GM06990 (cell line): ENCODE measurements around the gene CSF2.

Experiments used
- DNase-seq: peaks from one replicate; pipeline ENCODE4 v3.0.0-alpha.2; 2011; ENCODE audit not compliant: insufficient read length; ENCODE audit errors: extremely low read depth
- H3K27me3 ChIP-seq: replicated peaks from 2 replicates; pipeline ENCODE4 v1.6.0; 2011; ENCODE audit warnings: low read length; ENCODE audit not compliant: control insufficient read depth, insufficient read depth
- H3K36me3 ChIP-seq: 2 replicates; pipeline ENCODE4 v1.5.1; 2011; ENCODE audit warnings: low read length; ENCODE audit not compliant: control insufficient read depth, insufficient read depth
- H3K4me3 ChIP-seq: replicated peaks from 2 replicates; pipeline ENCODE4 v1.5.1; 2011; ENCODE audit warnings: low read depth, mild to moderate bottlenecking, control low read depth, low read length
- TF ChIP-seq, protein P1 (sequence below): IDR thresholded peaks from 2 replicates; pipeline ENCODE4 v1.5.1; 2011; ENCODE audit warnings: low read length, control low read depth, mild to moderate bottlenecking, inconsistent platforms; ENCODE audit not compliant: insufficient read depth, poor library complexity, severe bottlenecking

CSF2 gene

DNA sequence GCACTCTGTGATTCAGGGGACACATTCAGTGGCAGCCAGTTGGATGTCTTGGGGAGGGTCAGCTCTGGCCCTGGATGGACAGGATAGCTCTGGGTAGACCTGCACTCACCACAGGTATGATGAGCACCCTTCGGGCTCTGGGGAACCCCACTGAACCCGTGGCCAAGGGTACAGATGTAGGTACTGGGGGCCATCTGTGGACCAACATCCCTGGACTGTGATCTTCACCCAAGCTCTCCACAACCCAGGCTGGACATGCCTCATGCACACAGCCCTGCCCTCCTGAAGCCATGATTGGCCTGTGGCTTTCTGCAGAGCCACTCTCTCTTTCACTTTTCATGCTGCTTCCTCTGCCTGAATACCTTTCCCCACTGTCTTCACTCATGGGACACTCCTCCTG is 46.6 kb upstream of the CSF2 start:
- DNase-seq, result no peak
- TF ChIP-seq, protein P1, sequence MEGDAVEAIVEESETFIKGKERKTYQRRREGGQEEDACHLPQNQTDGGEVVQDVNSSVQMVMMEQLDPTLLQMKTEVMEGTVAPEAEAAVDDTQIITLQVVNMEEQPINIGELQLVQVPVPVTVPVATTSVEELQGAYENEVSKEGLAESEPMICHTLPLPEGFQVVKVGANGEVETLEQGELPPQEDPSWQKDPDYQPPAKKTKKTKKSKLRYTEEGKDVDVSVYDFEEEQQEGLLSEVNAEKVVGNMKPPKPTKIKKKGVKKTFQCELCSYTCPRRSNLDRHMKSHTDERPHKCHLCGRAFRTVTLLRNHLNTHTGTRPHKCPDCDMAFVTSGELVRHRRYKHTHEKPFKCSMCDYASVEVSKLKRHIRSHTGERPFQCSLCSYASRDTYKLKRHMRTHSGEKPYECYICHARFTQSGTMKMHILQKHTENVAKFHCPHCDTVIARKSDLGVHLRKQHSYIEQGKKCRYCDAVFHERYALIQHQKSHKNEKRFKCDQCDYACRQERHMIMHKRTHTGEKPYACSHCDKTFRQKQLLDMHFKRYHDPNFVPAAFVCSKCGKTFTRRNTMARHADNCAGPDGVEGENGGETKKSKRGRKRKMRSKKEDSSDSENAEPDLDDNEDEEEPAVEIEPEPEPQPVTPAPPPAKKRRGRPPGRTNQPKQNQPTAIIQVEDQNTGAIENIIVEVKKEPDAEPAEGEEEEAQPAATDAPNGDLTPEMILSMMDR, result no peak
- Histone ChIP-seq H3K4me3 (no peak overlapping the region), H3K27me3 (peaks cover 5% of the 10 kb centered on the region), H3K36me3 (no peaks in the 10 kb centered on the region)

DNA sequence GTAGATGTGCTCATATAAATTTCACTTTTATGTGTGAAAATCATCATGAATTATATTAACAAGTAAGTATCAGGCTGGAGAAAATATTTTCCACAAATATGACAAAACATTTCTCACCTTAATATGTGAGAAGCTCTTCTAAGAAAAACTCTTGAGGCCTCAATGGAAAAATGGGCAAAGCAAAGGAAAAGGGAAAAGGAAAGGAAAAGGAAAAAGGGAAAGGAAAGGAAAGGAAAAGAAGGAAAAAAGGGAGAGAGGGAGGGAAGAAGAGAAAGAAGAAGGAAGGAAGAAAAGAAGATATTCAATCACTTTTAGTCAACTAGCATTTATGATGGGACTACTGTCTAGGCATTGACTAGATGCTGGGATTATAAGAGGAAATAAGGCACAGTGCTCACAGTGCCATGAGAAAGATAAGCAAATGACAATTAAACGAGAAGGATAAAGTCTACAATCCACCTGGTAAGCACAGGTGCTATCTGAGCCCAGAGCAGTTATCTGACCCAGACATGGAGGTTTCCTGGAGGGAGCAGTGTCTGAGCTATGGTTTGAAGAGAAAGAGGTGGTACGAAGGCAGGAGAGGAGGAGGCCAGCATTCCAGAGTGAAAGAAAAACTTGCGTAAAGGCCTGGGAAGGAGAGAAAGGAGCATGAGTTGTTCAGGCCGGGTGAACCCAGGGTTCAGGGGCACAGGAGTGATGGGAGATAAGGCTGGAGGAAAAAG is 43.8 kb upstream of the CSF2 start:
- Histone ChIP-seq H3K4me3 (no peak overlapping the region), H3K27me3 (no peaks in the 10 kb centered on the region; the same call in 1 of the 2 replicates), H3K36me3 (no peaks in the 10 kb centered on the region)
- DNase-seq, result no peak
- TF ChIP-seq, protein P1, result no peak

DNA sequence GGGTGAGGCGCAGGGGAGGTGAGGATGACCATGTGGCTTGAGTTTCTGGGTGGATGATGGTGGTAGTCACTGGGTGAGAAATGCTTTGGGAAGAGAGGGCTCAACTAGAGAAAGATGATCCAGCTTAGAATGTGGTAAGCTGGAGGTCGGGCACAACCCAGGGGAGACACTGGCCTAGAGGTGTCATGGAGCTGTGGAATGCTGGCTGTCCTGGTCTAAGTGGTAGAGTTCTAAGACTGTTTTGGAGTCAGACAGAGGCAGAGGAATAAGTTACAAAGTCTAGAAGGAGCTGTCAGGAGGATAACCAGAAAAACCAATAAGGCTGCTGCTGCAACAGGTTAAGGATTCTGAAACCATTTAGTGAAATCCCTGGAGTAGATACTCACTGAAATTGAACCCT is 43.0 kb upstream of the CSF2 start:
- TF ChIP-seq, protein P1, result no peak
- no peak overlapping the region for H3K4me3 ChIP-seq
- H3K27me3 ChIP-seq, result no peaks in the 10 kb centered on the region; the same call in 1 of the 2 replicates
- H3K36me3 ChIP-seq, result no peaks in the 10 kb centered on the region
- DNase-seq, result no peak

DNA sequence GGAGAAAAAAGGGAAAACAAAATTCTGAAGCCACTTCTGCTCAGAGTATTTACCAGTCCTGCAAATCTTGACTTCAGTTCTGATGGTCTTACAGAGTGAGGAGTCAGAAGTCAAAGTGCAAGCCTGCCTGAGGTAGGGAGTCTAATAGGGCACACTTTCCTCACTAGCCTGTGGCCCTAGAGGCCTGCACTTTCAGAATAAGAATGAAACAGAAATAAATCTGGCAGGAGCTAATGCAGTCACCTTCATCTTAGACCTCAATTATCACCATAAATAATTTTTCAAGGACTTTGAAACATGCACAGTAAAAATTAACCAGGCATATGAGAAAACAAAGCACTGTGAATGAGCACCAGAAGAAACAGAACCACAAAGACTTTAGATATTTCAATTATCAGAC is 41.4 kb upstream of the CSF2 start:
- no peak overlapping the region for H3K4me3 ChIP-seq
- TF ChIP-seq, protein P1, result no peak
- no peaks in the 10 kb centered on the region; the same call in 1 of the 2 replicates for H3K27me3 ChIP-seq
- no peaks in the 10 kb centered on the region for H3K36me3 ChIP-seq
- no peak for DNase-seq

DNA sequence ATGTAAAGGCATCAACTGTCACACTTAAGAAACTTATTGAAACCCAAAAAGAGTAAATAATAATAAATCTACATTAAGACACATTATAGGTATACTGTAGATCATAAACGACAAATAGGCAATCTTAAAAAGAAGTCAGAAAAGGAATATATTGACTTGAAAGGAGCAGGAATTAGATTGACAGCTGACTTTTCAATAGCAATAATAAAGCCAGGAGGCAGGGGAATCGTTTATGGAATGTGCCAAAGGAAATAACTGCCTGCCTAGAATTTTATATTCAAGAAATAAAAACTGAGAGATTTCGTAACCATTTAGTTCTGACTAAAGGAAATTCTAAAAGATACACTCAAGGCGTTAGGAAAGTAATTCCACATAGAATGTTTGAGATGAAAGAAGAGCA is 40.5 kb upstream of the CSF2 start:
- TF ChIP-seq, protein P1, result no peak
- H3K36me3 ChIP-seq, result no peaks in the 10 kb centered on the region

More for the DNA sequence above, 40.5 kb upstream of the CSF2 start:
- DNase-seq, result no peak
- Histone ChIP-seq H3K4me3 (no peak overlapping the region), H3K27me3 (no peaks in the 10 kb centered on the region; the same call in 1 of the 2 replicates)
